Kidney capillary endothelial cell (primary cell): Measurements from ENCODE around the gene PLA2G3.
"Not testable (repeated sequence)": the region's sequence is repeated elsewhere in the genome, so short reads cannot be mapped to it uniquely, and the experiment has no call there.

Experiments
- DNase-seq: peaks from one replicate; pipeline ENCODE4 v3.0.0-alpha.2; 2018; ENCODE audit warnings: low spot score

The PLA2G3 gene, protein sequence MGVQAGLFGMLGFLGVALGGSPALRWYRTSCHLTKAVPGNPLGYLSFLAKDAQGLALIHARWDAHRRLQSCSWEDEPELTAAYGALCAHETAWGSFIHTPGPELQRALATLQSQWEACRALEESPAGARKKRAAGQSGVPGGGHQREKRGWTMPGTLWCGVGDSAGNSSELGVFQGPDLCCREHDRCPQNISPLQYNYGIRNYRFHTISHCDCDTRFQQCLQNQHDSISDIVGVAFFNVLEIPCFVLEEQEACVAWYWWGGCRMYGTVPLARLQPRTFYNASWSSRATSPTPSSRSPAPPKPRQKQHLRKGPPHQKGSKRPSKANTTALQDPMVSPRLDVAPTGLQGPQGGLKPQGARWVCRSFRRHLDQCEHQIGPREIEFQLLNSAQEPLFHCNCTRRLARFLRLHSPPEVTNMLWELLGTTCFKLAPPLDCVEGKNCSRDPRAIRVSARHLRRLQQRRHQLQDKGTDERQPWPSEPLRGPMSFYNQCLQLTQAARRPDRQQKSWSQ

DNA sequence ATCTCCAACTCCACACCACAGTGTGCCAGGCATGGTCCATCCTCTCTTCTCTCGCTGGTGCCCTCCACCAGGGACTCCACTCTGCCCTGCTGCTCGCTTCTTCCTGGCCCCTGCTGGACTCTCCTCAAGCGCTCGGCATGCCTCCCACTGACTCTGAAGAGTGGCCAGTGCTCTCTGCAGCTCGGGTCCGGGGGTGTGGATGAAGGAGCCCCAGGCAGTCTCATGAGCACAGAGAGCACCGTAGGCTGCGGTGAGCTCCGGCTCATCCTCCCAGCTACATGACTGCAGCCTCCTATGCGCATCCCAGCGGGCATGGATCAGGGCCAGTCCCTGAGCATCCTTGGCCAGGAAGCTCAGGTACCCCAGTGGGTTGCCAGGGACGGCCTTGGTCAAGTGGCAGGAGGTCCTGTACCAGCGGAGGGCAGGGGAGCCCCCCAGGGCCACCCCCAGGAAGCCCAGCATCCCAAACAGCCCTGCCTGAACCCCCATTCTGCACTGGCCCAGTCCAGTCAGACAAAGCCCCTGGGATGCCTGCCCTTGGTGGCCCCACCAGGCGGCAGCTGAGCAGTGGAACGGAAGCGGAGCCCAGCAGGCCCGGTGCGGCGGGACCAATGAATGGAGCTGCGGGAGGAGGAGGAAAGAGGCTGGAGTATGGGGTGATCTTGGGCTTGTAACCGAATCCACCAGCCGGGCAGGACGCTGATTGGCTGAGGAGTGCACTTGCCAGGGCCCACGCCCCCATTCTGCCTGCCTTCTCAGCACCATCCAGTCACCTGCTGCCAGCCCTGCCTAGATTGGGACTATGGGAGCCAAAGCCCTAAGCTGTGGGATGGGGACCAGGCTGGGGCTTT lies at the start of gene PLA2G3:
PLA2G3 (minus strand) TSS at position 643 of the 851 bp plus-strand sequence; CDS start at position 489, 154 bp downstream.
- DNase-seq = no peak

DNA sequence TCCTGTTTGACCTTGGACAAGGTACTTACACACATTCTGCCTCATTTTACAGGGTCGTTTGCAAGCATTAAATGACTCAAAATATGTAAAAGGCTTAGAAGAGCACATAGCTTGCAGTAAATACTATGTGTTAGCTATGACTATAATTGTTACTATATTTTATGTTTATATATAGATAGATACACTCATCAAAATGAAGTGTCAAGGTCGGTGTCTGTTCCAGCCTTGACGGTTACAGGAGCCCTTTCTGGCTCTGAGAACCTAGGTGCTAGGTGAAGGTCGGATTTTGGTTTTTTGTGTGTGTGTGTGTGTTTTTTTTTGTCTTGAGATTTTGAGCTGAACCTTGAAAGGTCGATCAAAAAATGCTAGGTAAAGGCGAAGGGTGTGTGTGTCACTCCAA lies 47.3 kb upstream of the PLA2G3 start:
- no peak for DNase-seq

DNA sequence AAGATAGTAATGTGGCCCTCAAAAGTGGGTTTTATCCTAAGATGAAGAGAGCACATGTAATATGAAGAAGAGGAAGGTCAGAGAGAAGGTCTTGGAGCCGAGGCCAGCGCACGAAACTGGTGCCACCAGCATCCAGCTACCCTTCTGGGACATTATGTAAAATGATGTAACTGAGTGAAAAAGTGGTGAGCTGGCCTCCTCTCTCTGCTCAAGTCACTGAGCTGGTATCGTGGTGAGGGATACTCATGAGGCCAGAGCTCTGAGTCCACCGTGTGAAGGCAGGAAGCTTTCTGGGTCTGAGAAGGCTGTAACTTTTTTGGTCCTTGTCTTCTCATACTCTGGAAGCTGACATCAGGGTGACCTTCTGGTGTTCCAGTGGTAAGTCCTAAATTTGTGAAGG lies 44.7 kb upstream of the PLA2G3 start:
- no peak for DNase-seq

DNA sequence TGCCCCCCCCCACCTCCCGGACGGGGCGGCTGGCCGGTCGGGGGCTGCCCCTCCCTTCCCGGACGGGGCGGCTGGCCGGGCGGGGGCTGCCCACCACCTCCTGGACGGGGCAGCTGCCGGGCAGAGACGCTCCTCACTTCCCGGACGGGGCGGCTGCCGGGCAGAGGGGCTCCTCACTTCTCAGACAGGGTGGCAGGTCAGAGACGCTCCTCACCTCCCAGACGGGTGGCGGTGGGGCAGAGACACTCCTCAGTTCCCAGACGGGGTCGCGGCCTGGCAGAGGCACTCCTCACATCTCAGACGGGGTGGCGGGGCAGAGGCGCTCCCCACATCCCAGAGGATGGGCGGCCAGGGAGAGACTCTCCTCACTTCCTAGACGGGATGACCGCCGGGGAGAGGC lies 43.7 kb upstream of the PLA2G3 start:
- no peak for DNase-seq

DNA sequence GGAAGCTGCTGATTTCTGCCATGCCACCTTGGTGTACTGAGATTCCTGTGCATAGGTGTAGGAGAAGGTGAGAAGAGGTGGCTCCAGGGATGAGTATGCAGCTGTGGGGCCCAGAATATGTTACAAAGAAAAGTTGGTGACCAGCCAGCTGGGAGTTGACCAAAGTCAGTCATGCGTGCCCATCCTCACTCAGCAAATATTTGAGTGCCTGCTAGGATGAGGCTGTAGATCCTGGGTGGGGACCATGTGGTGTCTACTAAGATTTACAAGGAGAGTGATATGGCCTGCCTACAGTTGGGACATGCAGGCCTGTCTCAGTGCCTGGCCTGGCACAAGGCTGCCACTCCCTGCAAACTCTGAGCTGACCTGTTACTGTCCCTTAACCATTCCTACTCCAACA lies 39.0 kb upstream of the PLA2G3 start:
- DNase-seq = no peak

DNA sequence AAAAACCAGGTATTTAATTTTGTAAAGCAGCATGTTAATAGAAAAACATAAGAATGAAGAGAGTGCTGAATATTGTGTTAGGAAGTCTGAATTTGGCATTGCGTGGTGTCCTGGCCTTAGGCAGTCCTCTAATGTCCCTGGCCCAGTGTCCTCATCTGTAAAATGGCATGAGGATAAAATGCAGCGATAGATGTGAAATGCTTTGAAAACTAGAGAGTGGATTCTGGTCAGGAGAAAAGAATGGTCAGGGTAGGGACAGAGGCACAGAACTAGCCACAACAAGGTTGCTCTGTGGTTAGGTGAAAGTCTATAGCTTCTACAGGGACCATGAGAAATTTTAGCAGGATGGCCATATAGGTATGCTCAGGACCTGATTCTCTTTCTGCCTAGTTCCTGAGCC lies 38.6 kb upstream of the PLA2G3 start:
- DNase-seq = no peak

DNA sequence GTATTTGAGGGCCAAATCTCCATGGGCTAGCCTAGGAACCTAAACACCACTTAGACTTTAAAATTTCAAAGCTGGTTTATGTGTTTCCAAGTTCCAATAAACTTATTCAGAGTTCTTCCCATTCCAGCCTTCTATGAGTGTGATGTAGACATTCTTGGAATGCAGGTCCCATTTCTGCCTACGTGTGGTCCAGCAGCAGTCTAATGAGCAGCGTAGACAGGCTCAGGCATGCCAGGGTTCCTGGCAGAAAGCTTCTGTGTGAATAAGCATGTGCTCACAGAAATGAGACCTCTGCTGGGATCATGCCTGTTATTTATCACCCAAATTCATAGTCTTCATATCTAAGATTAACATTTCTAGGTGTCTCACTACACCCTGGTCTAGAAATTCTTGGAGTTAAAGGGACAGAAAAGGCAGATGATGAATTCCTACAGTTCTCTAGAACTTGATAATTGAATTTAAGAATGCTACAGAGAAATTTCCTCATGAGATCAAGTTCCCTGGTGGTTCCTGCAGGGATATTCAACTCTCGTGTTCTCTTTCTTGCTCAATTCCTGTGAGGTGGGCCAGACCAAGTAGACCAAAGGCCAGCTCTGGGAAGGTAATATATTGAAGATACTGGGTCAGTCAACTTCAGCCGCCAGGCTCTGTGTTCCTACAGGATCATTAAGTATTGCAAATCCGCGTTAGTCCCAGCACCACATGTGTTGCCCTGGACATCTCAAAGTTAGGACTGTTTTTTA lies 37.3 kb upstream of the PLA2G3 start:
- DNase-seq = no peak

DNA sequence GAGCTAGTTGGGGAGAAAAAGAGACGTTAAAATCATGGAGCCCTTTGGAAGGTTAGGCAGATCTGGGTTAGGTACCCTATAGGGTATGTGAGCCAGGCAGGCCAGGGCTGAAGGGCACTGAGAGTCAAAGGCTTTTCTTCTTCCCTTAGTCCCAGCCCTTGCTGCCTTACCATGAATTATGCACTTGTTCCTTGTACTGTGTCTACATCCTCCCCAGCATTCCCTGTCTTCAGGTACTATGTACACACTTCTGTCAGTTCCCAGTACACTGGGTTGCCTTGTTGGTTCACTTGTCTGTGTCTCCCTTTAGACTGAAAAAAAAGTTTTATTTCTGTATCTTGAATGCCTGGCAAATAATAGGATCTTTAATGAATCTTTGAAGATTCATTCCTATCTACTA lies 36.6 kb upstream of the PLA2G3 start:
- DNase-seq = no peak

DNA sequence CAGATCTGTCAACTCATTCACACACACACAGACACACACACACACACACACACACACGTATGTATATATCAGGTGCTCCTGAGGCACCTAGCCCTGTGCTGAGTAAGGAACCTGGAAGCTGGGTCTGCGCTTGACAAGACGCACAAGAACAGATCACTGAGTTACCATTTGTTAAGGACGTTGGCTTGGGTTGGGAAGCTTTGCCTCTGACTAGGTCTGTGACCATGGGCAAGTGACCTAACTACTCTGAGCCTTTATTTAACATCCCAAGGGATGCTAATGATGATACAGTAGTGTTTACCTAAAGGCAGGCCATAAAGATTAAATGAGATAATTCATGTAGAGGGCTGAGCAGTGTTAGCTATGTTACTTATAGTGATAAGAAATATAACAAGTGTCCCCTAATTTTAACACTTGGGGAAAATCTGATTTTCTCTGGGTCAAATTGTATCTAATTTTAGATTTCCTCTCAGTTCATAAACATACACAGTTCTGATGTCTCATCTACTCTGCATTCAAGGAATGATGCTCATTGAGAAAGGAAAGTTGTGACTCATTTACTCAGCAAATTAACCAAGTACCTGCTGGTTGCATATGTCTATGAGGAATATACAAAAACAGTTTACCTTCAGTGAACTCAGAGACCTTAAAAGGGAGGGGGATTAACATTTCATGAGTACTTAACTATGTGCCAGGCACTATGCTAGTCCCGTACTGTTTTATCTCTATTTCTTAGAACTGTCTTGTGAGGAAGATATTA lies 33.3 kb upstream of the PLA2G3 start:
- peak; percentile 91 for DNase-seq

DNA sequence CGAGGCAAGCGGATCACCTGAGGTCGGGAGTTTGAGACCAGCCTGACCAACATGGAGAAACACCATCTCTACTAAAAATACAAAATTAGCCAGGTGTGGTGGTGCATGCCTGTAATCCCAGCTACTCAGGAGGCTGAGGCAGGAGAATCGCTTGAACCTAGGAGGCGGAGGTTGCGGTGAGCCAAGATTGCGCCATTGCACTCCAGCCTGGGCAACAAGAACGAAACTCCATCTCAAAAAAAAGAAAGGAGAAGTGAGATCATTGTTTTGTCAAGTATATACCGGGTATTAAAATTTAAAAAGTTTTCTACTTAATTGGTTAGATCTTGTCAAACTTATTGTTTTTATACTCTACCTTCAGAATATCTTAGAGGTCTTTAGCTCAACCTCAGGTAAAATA lies 31.4 kb upstream of the PLA2G3 start:
- not testable (repeated sequence) for DNase-seq

DNA sequence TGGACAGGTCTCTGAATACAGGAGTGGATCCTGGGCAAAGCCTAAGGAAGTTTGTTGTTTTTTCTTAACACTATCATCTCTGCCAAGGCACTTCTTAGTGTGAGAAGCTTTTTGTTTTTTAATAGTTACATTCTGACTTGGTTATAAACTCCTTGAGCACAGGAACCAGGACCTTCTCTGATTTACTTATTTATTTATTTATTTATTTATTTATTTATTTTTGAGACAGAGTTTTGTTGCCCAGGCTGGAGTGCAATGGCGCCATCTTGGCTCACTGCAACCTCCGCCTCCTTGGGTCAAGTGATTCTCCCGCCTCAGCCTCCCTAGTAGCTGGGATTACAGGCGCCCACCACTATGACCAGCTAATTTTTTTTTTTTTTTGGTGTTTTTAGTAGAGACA lies 30.7 kb upstream of the PLA2G3 start:
- DNase-seq = no peak

DNA sequence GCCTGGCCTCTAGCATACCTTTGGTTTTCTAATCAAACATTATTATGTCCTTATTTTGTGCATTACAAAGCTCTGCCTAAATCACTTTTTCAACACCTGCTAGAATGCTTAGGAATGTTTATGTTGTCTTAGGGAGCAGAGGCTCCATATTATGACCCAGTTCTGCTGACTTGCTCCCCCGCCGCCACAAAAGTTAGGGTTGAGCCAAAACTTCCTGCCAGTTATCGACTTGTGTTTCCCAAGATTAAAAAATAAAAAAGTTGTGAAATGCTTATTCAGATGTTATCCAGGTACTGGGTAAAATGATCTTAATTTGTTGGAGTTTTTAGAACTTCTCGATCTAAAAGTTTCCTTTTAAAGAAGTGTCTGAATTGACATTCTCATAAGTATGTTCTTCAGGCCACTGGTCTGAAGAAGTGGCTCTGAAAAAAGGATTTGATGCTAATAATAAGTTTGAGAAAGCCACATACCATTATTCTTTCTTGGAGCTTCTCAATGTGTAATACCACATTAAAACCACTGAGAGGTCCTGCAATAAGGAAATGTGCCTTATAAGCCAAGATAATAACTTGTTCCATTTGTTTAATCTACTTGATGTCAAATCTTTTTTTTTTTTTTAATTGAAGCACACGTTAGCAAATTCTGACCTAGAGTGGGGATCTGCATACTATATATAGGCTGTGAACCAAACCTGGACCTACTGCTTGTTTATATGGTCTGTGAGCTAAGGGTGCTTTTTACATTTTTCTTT lies 21.9 kb upstream of the PLA2G3 start:
- no peak for DNase-seq

DNA sequence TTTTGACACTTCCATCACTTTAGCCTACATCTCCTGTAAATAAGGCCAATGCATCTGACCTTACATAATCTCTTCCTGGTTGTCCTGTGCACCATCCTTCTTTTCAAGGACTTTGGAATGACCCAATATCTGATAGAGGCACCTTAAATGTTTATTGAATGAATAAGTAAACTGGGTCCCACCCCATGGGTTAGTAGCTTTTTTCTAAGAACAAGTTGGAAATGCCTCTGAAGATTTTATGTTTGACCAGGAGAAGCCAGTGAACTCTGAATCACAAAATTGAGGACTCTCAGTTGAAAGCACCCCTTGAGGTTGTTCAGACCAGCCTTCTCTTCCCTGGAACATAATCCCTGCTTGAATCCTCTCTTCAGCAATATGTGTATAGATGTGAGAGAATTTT lies 21.1 kb upstream of the PLA2G3 start:
- DNase-seq = no peak

DNA sequence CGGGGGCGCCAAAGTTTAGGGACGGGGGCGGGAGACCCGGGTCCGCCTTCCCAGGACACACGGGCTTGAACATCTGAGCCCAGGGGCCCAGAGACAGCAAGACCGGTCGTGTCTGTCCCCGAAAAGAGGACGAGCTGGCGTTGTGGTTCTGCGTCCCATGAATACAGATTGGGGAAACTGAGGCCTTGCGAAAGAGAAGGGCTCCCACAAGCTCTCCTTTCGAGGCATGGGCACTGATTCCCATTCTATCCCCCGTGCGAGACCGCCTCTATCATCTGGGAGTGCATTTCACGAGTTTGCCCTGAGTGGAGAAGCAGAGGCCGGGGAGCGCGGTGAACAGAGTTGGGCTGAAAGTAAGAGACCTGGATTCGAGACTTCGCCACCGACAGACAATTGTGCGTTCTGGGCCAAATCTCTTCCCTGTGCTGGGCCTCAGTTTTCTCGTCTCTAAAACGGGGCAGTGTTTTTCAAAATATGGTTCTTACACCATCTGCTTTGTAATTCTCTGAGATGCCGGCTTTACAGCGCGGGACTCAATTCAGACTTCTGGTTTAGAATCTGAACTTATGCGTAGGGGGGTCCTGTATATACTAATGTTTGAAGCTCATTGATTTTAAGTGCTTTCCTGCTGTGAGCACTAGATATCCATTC lies 20.1 kb upstream of the PLA2G3 start:
- DNase-seq = no peak

DNA sequence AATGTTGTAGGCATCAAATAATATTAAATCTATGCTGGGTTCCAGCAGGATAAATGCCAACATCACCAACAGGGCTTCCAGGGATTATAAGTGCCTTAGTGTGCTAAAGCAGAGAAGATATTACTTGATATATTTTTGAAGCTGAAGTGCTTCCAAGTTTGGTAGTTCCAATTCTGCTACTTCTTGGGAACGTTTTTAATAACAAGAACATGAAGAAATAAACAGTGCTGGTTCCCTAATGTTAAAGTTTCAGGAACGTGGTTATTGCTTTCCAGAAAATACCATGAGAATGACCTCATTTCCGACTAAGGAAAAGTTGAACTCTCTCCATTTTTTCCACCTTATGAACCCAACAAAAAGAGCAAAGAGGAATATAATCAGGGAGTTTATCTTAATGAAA lies 15.1 kb upstream of the PLA2G3 start:
- DNase-seq = no peak

DNA sequence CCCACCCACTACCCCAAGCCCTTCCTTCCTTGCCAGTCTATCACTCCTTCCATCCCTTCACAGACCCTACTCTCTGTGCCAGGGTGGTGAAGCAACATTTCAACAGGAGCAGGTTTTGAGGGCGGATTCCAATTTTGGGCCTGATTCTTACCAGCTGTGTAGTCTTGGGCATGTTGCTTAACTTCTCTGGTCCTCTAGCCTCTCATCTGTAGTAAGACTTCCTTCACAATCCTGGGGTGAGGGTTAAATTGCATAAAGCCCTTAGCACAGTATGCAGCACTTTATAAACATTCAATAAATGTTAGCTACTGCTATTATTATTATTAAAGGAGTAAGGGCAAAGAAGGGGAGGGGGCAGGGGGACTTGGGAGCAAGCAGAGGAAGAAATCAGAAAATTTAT lies 14.7 kb upstream of the PLA2G3 start:
- no peak for DNase-seq

DNA sequence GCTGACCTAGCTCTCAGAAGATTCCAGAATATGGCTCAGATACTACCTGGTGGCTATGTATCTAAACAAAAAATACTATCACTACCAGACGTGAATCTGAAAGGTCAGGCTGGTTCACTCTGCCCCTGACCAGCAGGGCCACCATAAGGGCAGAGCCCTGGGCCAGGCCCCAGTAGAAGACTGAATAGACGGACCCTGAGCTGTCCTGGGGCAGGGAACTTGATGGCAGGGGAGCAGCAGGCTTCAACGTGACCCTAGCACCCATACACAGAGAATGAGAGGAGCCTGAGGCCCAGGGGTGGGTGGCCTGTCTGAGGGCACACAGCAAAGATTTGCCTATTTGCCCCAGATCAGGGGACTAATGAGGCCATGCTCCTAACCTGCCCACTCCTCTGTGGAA lies 13.0 kb upstream of the PLA2G3 start:
- DNase-seq = no peak

DNA sequence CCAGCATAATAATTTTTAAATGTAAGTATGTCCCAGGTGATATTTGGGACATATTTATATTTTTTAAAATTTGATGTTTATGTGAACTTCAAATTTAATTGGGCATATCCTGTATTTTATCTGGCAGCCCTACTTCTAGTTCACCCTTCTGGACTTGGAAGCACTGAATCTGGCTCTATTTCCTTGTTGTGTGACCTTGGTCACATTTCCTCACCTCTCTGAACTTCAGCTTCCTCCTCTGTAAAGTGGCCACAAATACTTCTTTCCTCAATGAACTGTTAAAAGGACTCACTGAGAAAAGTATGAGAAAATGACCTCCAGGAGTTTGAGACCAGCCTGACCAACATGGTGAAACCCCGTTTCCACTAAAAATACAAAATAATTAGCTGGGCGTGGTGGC lies 11.6 kb upstream of the PLA2G3 start:
- DNase-seq = no peak

DNA sequence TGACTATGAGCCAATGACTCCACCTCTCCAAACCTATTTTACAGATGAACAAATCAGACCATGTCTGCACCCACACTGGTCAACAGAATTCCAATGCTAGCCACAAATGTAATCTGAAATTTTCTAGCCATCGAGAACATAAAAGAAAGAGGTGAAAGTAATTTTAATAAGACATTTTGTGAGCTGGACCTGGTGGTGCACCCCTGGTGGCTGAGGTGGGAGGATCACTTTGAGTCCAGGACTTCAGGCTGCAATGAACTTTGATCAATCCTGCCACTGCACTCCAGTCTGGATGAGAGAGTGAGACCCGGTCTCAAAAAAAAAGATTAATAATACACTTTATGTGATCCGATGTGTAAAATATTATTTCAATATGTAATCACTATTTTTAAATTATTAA lies 10.3 kb upstream of the PLA2G3 start:
- DNase-seq = no peak

DNA sequence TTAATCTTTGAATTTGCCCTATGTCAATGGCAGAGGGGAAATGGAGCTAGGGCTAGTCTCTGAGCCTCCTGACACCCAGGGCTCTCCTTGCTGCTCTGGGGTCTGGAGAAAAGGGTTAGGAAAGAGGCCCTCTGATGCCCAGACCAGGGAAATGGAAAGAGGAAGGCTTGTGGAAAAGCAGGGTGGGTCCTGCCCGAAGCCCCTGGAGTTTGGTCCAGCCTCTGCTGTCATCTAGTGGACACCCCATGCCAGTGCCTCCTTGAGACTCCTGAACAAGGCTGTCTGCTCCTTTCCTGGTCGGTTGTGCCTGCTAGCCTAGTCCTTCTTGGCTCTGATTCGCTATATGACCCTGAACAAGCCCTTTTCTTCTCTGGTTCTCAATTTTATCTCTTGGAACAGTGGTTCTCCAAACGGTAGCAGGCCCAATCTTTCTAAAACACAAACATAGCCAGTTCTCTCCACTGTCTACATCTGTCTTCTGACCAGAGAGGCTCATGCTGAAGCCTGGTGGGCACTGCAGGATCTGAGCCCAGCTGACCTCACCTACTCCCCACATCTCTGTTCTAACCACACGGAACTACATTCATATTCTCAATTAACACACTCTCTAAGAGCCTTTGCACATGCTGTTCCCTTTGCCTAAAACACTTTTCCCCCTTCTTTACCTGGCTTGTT lies 8.8 kb upstream of the PLA2G3 start:
- peak; percentile 67 for DNase-seq
